HepG2 (cell line): ENCODE measurements around the gene KLHL30. TPM values are rescaled to one million over a fixed set of nuclear protein-coding genes. Genes with fewer than 3 reads are reported as not detected.

Experiments used
- ATAC-seq: fragments of 200-7000 bp; cut with Tn5 transposase; 3 replicates; pipeline ENCODE4 v1.9.1; 2020; ENCODE audit warnings: mild to moderate bottlenecking, moderate library complexity
- BruUV-seq: library from RNA; stranded (reverse); fragments of 400-500 nt; replicated peaks from 2 replicates; lab custom pipeline; 2021; lab: Mats Ljungman, UMichigan
- CTCF ChIA-PET: fragments of 300-600 bp; formaldehyde crosslinking; extraction: SDS; loops from one replicate; lab custom pipeline; 2021; ENCODE audit warnings: low total read pairs, inconsistent platforms, low intra/inter-chr PET ratio; lab: Yijun Ruan, JAX
- POLR2A ChIA-PET: fragments of 350-600 bp; sonication (Branson Sonifier 250); formaldehyde crosslinking; loops from one replicate; lab custom pipeline; 2020; ENCODE audit warnings: antibody characterized with exemption, inconsistent platforms; lab: Yijun Ruan, JAX
- DNase-seq: peaks from one replicate; pipeline ENCODE4 v3.0.0-alpha.2; 2015; ENCODE audit warnings: low spot score
- FAIRE-seq: peaks from 3 replicates; lab custom pipeline; 2011; peaks lifted over from hg19 to GRCh38; lab: Jason Lieb, UNC
- H2AFZ ChIP-seq: one replicate; pipeline ENCODE4 v1.6.1; 2011; ENCODE audit warnings: low read length, inconsistent platforms
- H3K27ac ChIP-seq: fragments of 300-600 bp; 3 replicates; pipeline ENCODE4 v1.8.0; 2011; ENCODE audit warnings: mixed run types, mild to moderate bottlenecking, mixed read lengths, low read length, inconsistent platforms; ENCODE audit not compliant: insufficient read depth; ENCODE audit errors: extremely low read length
- H3K27me3 ChIP-seq, 2 experiments: fragments of 200-600 bp in 1 of 2; 2 replicates in 1 of 2; 3 replicates in 1 of 2; pipeline versions ENCODE4 v1.6.0 to v1.8.0; 2011; ENCODE audit warnings: low read length in 2 of 2, mild to moderate bottlenecking in 2 of 2, moderate library complexity in 2 of 2, inconsistent platforms in 1 of 2; ENCODE audit not compliant: insufficient read depth in 2 of 2, control insufficient read depth in 1 of 2
- H3K36me3 ChIP-seq, 2 experiments: fragments of 200-600 bp in 1 of 2; replicated peaks in 1 of 2; 2 replicates in 1 of 2; 3 replicates in 1 of 2; pipeline versions ENCODE4 v1.5.1 to v1.8.0; 2011; ENCODE audit warnings: low read length in 2 of 2, inconsistent platforms in 1 of 2; ENCODE audit not compliant: insufficient read depth in 2 of 2, control insufficient read depth in 1 of 2
- H3K4me1 ChIP-seq: 2 replicates; pipeline ENCODE4 v1.5.1; 2012; ENCODE audit warnings: low read length, inconsistent platforms; ENCODE audit not compliant: insufficient read depth
- H3K4me2 ChIP-seq: 2 replicates; pipeline ENCODE4 v1.6.0; 2011; ENCODE audit warnings: low read depth, low read length, inconsistent platforms
- H3K4me3 ChIP-seq, 3 experiments: fragments of 200-600 bp in 1 of 3; sonication (generic), shearing (Covaris generic) in 1 of 3; replicated peaks in 1 of 3; 2 replicates each; pipeline ENCODE4 v1.5.1; 2011 to 2016; ENCODE audit warnings: low read length in 3 of 3, inconsistent platforms in 2 of 3, low read depth in 2 of 3, mild to moderate bottlenecking in 2 of 3, control low read depth in 1 of 3, mixed read lengths in 1 of 3; ENCODE audit not compliant: insufficient read depth in 1 of 3
- H3K79me2 ChIP-seq: one replicate; pipeline ENCODE4 v1.6.1; 2011; ENCODE audit warnings: low read length, inconsistent platforms; ENCODE audit not compliant: insufficient read depth
- H3K9ac ChIP-seq: 2 replicates; pipeline ENCODE4 v1.6.0; 2011; ENCODE audit warnings: mild to moderate bottlenecking, low read depth, low read length, inconsistent platforms; ENCODE audit not compliant: insufficient read depth
- H3K9me3 ChIP-seq: 2 replicates; pipeline ENCODE4 v1.5.1; 2012; ENCODE audit warnings: mild to moderate bottlenecking, low read length
- H4K20me1 ChIP-seq: 2 replicates; pipeline ENCODE4 v1.6.0; 2011; ENCODE audit warnings: inconsistent platforms, mild to moderate bottlenecking, low read length, moderate library complexity; ENCODE audit not compliant: insufficient read depth
- FOXK1 ChIP-seq: sonication (generic); formaldehyde crosslinking; IDR thresholded peaks from 2 replicates; pipeline ENCODE4 v1.4.0; 2020; ENCODE audit warnings: low read depth, missing genetic modification reagents, borderline replicate concordance
- MYC ChIP-seq: sonication (generic); formaldehyde crosslinking; IDR thresholded peaks from 2 replicates; pipeline ENCODE4 v1.9.0; 2021; ENCODE audit warnings: missing genetic modification reagents, borderline replicate concordance
- NONO ChIP-seq, 2 experiments: fragments of 450-650 bp in 1 of 2; sonication (generic) in 1 of 2; formaldehyde crosslinking in 1 of 2; IDR thresholded peaks in 1 of 2; conservative IDR thresholded peaks in 1 of 2; 2 replicates each; pipeline versions ENCODE4 v1.6.1 to v1.8.0; 2017 to 2022; ENCODE audit warnings: mild to moderate bottlenecking in 1 of 2, missing genetic modification reagents in 1 of 2, moderate library complexity in 1 of 2
- SAP130 ChIP-seq: IDR thresholded peaks from 2 replicates; pipeline ENCODE4 v1.6.1; 2016; ENCODE audit warnings: low read depth
- ZBTB43 ChIP-seq: sonication (generic); formaldehyde crosslinking; conservative IDR thresholded peaks from 2 replicates; pipeline ENCODE4 v1.4.0; 2020; ENCODE audit warnings: missing genetic modification reagents
- ZFP37 ChIP-seq: sonication (generic); formaldehyde crosslinking; IDR thresholded peaks from 2 replicates; pipeline ENCODE4 v1.4.0; 2020; ENCODE audit warnings: missing genetic modification reagents, borderline replicate concordance
- ZNF318 ChIP-seq: sonication (generic); formaldehyde crosslinking; IDR thresholded peaks from 2 replicates; pipeline ENCODE4 v1.4.0; 2020; ENCODE audit warnings: mild to moderate bottlenecking, missing genetic modification reagents
- ZNF512 ChIP-seq: sonication (generic); formaldehyde crosslinking; IDR thresholded peaks from 2 replicates; pipeline ENCODE4 v1.4.0; 2020; ENCODE audit warnings: mild to moderate bottlenecking, missing genetic modification reagents
- WGBS: methylation state at CpG from one replicate; pipeline ENCODE4 v1.1.6; 2017; ENCODE audit warnings: low lambda C conversion rate; 5-methylcytosine and 5-hydroxymethylcytosine counted together
- in situ Hi-C: cut with HindIII; loops from 2 replicates; pipeline ENCODE4 v1.10.0; 2017; ENCODE audit warnings: low pct_unique_long_range_greater_than_20kb; ENCODE audit not compliant: extremely low pct_ligation_motif_present
- intact Hi-C: fragments of 100-400 bp; cut with micrococcal nuclease; formaldehyde crosslinking; loops from one replicate; pipeline ENCODE4 v1.10.0; 2022; ENCODE audit not compliant: unreplicated experiment
- polyA plus RNA-seq, 8 experiments: library from polyadenylated mRNA; depleted of rRNA in 3 of 8; stranded (reverse) in 7 of 8; unstranded in 1 of 8; fragments of >200 nt; fragmentation: Illumina TruSeq in 4 of 8; extraction: Trizol in 4 of 8; gene quantifications; 2 replicates each; pipeline versions ENCODE4 v1.2.1 to v1.2.3, GENCODE V29; 2011 to 2016; ENCODE audit warnings: low read depth in 4 of 8, missing spikeins in 1 of 8, mixed read lengths in 1 of 8; ENCODE audit not compliant: insufficient read depth in 1 of 8
- total RNA-seq, 5 experiments: library from RNA; depleted of rRNA; stranded (reverse); fragments of >200 nt; fragmentation: Illumina TruSeq; extraction: Trizol; gene quantifications; 2 replicates each; pipeline ENCODE4 v1.2.3, GENCODE V29; 2016; ENCODE audit warnings: low read depth in 1 of 5

The KLHL30 gene
- total and polyA plus RNA-seq, 2 of the 13 experiments (the other 11 are each of a cell fraction or from before 2014, with no cell fraction given): 0.05 TPM; not detected in 1

- Histone ChIP-seq H3K4me3 (no peak overlapping the region), H3K9me3 (no peaks in the 10 kb centered on the region), H3K79me2 (no peaks in the 10 kb centered on the region), H4K20me1 (no peaks in the 10 kb centered on the region), H3K9ac (no peak overlapping the region), H2AFZ (no peak overlapping the region), H3K36me3 (peaks cover 44 to 94% of the 10 kb centered on the region in 2 experiments), H3K4me2 (no peak overlapping the region), H3K27ac (no peak overlapping the region), H3K27me3 (no peaks in the 10 kb centered on the region), H3K4me1 (no peaks in the 10 kb centered on the region)
- BruUV-seq: no TSS peak
- 97% methylated on average over 4 of the region's 4 CpGs for WGBS
- no peak for TF ChIP-seq FOXK1 (CRISPR knock-in tag)
- no peak for TF ChIP-seq ZBTB43 (CRISPR knock-in tag)
- no peak for TF ChIP-seq SAP130
- no peak for TF ChIP-seq ZNF512 (CRISPR knock-in tag)
- TF ChIP-seq MYC (CRISPR knock-in tag): no peak
- no peak for TF ChIP-seq ZNF318 (CRISPR knock-in tag)
- TF ChIP-seq NONO (IDR thresholded peaks at IDR 0.05): no peak
- no peak for TF ChIP-seq NONO (CRISPR knock-in tag; conservative IDR thresholded peaks at IDR 0.05)
- TF ChIP-seq ZFP37: no peak
- no peak for FAIRE-seq
- CTCF ChIA-PET: no interaction called here
- POLR2A ChIA-PET: no interaction called here
- intact Hi-C loops: no loop called here
- ATAC-seq: no peak
- in situ Hi-C loops: no loop called here
- DNase-seq: no peak
These were observed 45.4 kb downstream of the KLHL30 start for GRCh38 chr2:238183821-238184220.
